Hepatocyte (in vitro differentiated cells): ENCODE measurements around the gene C1orf198.

ENCODE experiments used
- CTCF ChIP-seq: fragments of 200-600 bp; sonication (generic); IDR thresholded peaks from 2 replicates; pipeline ENCODE4 v1.5.1; 2016; ENCODE audit warnings: antibody characterized with exemption, mild to moderate bottlenecking; ENCODE audit not compliant: poor library complexity
- EZH2 ChIP-seq: fragments of 200-600 bp; sonication (generic); IDR thresholded peaks from 2 replicates; pipeline ENCODE4 v1.6.1; 2016; ENCODE audit warnings: antibody characterized with exemption, mild to moderate bottlenecking, borderline replicate concordance
- EZH2phosphoT487 ChIP-seq: fragments of 200-600 bp; sonication (generic); IDR thresholded peaks from one replicate; pipeline ENCODE4 v1.6.1; 2018; ENCODE audit warnings: antibody characterized with exemption, mild to moderate bottlenecking, low read depth, moderate library complexity; ENCODE audit not compliant: unreplicated experiment, severe bottlenecking

- TF ChIP-seq CTCF = no peak
- TF ChIP-seq EZH2 = no peak
- no peak for TF ChIP-seq EZH2phosphoT487
Observed at GRCh38 chr1:230826166-230826875, 42.0 kb downstream of the C1orf198 start.
